NCI-H2171 treated with DMSO at 0.1 percent for 48 hours (cell line): ENCODE measurements around the gene SLC15A3.
A peak's percentile ranks its signal among the peaks of the same experiment; 100 is the strongest.

Source experiments
- DNase-seq: peaks from one replicate; lab custom pipeline; 2025; lab: John Stamatoyannopoulos, UW

The SLC15A3 gene

GRCh38 chr11:60889869-60890311 is 62.1 kb downstream of the SLC15A3 start:
- no peak for DNase-seq

DNA sequence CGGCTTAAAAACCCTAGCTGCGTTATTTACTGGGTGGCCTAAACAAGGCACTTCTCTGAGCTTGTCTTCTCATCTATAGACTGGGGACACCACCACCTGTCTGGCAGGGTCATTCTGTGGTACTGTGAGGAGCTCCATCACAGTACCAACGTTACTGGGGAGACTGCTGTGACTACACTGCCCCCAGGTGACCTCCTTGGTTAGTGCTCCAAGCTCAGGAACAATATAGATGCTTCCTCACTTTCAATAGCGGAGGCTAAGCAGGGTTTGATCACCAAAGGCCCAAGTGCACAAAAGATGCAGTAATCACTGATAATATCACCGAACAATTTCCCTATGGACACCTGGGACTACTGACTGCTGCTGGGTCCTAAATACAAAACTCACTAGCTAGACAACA is 64.4 kb downstream of the SLC15A3 start:
- DNase-seq, result peak; percentile 71
